Mammary epithelial cell (primary cell): ENCODE data around the gene ANKRD65.

Experiments used
- EZH2 ChIP-seq: IDR thresholded peaks from 2 replicates; pipeline ENCODE4 v1.6.1; 2012; ENCODE audit warnings: low read length, inconsistent platforms, borderline replicate concordance
- TF ChIP-seq, protein P1 (sequence below), 2 donors: IDR thresholded peaks in 1 of 2; conservative IDR thresholded peaks in 1 of 2; 2 replicates each; pipeline ENCODE4 v1.5.1; 2011 to 2012; ENCODE audit warnings: inconsistent platforms in 2 of 2, low read length in 2 of 2, mild to moderate bottlenecking in 2 of 2, control low read depth in 1 of 2, low read depth in 1 of 2; ENCODE audit not compliant: insufficient read depth in 1 of 2; ENCODE audit errors: extremely low read depth in 1 of 2

DNA sequence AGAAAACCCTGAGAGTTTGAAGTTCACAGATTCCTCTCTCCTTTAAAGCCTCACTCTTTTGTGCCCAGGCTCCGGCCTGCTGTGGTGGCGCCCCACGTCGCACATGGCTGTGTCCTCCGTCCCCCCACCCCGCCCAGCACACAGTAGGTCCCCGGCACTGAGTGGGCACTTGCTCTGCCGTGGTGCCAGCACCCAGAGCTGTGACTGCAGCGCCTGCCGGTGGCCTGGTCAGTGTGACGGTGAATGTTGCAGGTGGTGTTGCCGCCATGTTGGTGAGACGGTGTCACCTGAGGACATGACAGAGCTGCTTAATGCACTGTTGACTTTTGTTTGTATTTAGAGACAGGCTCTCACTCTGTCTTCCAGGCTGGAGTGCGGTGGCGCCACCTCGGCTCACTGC lies 31.8 kb upstream of the ANKRD65 start:
- TF ChIP-seq, protein P1, sequence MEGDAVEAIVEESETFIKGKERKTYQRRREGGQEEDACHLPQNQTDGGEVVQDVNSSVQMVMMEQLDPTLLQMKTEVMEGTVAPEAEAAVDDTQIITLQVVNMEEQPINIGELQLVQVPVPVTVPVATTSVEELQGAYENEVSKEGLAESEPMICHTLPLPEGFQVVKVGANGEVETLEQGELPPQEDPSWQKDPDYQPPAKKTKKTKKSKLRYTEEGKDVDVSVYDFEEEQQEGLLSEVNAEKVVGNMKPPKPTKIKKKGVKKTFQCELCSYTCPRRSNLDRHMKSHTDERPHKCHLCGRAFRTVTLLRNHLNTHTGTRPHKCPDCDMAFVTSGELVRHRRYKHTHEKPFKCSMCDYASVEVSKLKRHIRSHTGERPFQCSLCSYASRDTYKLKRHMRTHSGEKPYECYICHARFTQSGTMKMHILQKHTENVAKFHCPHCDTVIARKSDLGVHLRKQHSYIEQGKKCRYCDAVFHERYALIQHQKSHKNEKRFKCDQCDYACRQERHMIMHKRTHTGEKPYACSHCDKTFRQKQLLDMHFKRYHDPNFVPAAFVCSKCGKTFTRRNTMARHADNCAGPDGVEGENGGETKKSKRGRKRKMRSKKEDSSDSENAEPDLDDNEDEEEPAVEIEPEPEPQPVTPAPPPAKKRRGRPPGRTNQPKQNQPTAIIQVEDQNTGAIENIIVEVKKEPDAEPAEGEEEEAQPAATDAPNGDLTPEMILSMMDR (conservative IDR thresholded peaks at IDR 0.05 in 1 of 2, IDR thresholded peaks at IDR 0.05 in 1 of 2; ENCODE audit: extremely low read depth in 1 of 2, insufficient read depth in 1 of 2, low read depth in 1 of 2, low read length in 2 of 2) = no peak
- no peak for TF ChIP-seq EZH2
